HG03135 (cell line): ENCODE measurements around the gene DEAF1.
A peak's percentile ranks its signal among the peaks of the same experiment; 100 is the strongest.
"Not testable (repeated sequence)": the region's sequence is repeated elsewhere in the genome, so short reads cannot be mapped to it uniquely, and the experiment has no call there.

Experiments used
- ATAC-seq: cut with Tn5 transposase; IDR thresholded peaks from one replicate; pipeline ENCODE4 v1.9.1; 2021; ENCODE audit warnings: mild to moderate bottlenecking, moderate library complexity; ENCODE audit not compliant: unreplicated experiment

Gene DEAF1

DNA sequence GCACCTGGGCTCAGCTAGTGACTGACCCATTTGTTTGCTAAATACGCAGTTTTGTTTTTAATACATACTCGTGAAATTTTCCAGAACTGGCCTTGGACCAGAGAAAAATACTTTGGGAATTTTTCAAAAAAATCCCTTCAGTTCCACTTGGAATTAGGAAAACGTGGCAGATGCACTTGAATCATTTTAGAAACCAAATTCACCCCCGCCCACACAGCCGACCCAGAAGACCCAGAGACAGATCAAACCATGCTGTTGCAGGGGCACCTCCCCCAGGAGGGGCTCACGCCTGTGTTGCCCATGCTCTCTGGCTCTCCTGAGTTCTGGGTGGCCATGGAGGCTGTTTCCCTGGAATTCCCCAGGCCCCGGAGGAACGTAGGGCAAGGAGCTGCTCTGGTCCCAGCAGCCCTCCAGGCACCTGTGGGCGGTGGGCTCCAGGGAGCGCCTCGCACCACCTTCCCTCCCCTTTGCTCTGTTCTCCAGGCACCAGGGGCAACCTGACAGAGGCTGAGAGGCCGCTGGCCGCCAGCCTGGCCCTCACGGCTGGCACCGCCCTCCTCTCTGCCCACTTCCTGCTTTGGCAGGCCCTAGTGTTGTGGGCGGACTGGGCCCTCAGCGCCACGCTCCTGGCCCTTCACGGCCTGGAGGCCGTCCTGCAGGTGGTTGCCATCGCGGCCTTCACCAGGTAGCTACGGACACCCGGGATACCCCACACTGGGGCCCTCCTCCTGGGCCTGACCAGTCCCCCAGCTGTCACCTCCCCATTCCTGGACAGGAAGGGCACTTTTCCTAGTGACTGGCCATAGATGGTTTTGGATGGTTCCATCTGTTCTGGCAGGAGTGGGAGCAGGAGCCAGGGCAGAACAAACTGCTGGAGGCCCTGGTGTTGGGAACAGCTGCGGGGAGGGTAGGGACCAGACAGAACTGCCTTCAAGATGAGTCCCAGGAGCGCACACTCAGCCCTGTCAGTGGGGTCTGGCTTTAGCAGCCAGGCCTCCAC lies 7.7 kb upstream of the DEAF1 start:
- no peak for ATAC-seq

DNA sequence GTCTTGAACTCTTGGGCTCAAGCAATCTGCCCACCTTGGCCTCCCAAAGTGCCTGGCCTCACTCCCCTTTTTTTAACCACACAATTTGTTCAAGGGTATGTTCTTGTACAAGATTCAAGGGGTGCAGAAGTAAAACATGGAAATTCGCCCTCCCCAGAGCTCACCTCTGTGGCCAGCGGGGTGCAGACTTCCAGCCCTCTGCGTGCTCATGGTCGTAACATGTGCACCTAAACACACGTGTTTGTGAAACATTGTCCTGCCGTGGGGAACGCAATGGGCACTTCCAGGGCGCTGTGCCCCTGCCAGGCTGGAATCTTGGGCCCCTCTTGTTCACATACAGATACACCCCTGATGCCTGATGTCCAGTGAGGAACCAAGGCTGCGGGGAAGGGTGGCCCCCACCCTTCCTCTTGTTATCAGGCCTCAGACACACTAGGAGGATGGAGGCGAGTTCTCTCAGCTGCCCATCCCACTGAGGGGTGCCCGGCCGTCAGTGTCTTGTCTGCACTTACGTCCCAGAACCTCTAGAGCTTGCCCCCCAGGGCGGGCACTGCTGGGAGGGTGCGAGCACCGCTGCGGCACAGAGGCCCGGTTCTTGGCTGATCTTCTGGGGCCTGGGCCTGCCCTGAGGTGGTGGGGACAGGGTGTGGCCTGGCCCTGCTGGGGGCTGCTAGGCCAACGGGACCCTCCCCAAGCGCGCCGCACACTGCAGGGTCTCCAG lies 6.9 kb upstream of the DEAF1 start:
- ATAC-seq: no peak

DNA sequence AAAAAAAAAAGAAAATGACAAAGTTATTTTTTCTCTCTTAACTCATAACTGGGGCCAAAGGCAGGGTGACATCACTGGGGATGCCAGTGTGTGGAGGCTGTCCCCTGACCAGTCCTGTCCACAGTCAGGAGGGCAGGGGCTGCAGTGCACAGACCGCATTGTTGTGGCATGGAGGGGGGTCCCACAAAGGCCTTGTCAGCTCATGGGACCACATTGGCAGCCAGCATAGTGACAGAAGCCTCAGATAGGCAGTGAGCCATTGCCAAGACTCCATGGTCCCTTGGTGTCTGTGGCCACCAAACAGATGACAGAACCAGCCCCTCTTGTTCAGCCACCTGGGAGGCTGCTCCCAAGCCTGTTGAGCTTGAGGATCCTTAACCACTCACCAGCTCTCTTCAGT lies 4.7 kb upstream of the DEAF1 start:
- ATAC-seq: no peak

DNA sequence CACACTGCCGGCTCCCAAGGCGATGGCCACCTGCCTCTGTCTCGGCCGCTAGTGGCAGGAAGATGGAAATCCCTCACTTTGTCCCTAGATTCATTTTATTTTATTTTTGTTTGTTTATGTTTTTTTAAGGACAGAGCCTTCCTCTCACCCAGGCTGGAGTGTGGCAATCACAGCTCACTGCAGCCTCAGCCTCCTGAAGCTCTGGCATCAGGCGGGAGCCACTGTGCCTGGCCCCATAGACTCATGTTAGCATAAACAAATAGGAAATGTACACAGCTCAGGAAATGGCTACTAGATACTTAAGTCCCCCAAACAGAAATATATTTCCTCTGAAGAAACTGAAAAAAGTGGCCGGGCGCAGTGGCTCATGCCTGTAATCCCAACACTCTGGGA lies 4.1 kb upstream of the DEAF1 start:
- ATAC-seq: no peak

DNA sequence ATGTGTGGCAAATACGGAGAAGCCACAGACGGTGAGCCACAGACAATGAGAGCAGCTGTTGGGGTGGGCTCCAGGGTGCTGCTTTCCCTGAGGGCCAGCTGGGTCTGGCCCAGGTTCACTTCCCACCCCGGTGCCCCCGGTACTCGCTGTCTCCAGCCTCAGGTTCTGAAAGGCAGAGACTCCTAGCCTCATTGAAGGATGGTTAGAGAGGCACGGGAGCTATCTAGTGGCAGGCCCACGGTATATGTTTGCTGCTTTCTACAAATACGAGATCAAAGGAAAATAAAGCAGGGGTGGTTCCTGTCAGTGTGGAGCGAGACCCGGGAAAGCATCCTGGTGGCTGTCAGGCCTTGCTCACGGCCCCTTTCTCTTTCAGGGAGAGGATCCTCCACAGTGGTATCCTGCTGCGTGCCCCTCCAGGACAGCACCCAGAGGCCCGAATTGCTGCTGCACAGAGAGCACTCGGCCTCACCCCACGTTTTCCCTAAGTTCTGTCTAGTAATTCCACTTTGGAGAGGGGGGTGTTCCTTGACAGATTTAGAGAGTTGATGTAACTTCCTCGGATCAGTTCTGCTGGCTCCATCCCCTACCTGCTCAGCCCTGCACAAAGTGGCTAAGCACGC lies 3.6 kb upstream of the DEAF1 start:
- no peak for ATAC-seq

DNA sequence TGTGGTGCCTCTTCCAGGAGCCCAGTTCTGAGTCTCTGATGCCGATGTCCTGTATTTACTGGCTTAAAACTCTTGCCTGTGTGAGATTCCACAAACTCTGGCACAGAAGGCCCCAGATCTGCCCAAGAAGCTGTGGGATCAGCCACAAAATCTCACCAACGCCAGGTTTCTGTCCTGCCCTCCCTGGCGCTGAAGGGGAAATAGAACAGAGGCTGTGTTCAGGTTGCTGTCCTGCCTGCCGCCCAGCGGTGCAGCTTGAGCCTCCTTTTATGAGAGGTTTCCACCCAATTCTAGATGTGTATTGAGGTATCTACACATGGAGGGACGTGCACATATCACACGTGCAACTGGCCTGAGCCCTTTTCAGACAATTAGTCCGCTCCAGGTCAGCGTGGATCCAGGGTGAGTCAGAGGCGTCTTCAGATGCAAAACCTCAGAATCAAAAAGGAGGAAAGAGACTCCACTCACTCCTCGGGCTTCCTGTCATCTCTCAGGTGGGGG lies 2.8 kb upstream of the DEAF1 start:
- no peak for ATAC-seq

DNA sequence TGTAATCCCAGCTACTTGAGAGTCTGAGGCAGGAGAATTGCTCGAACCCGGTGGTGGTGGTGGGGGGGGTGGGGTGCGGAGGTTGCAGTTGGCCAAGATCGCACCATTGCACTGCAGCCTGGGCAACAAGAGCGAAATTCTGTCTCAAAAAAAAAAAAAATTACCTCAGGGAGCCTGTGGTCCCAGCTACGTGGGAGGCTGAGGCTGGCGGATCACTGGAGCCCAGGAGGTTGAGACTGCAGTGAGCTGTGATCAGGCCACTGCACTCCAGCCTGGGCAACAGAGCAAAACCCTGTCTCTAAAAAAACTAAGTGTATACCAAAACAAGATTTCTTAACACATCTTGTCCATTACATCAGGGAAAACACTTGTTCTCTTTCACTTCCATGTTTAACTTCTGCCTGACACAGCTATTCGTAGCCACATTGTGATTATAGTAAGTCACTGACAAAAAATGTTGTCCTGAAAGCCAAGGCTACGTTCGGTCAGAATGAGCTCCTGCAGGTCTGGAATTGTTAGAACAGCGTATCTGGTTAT lies 2.0 kb upstream of the DEAF1 start:
- ATAC-seq: no peak

DNA sequence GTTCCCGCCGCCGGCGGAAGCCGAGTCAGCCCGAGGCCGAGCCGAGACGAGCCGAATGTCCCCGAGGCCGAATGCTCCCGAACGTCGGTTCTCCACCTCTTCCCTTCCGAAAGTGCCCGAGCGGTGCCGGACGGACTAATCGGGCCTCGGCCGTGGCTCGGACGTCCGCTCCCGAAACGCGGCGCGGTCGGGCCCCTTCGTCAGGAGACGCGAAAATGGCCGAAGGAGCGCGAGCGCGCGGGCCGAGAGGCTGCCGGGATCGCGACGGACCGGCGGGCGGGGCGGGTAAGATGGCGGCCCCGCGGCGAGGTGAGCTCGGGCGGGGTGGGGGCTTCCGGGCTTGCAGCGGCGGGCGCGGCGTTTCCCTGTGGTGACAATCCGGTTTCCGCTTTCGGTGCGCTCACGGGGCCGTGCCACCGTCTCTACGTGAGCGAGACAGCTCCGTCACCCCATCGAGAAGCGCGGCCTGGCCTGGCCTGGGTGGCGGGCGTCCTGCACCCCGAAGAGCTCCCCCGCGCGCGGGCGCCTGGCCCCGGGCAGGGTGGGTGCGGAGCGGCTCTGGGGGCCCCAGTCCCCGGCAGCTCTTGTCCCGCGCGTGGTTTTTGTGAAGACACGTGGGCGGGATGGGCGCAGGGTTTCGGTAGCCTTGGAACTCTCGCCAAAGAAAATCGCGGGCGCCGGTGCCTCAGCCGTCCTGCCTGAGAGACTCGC lies 671 bp upstream of the DEAF1 start, which contains the start of gene TMEM80:
TMEM80 (plus strand) TSS at position 279 of the 711 bp plus-strand sequence; CDS start at position 291, 12 bp downstream.
- ATAC-seq: peak; percentile 66

DNA sequence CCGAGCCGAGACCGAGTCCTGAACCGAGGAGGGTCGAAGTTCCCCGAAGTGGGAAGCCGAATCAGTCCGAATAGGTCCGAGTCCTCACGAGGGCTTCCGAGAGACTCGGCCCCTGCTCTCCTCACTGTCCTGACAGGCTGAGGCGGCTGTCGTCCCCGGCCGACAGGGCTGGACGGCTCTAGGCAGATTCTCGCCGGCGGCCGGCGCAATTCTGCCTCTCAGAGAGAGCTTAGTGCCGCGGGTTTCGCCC lies 191 bp upstream of the DEAF1 start:
- no peak for ATAC-seq

DNA sequence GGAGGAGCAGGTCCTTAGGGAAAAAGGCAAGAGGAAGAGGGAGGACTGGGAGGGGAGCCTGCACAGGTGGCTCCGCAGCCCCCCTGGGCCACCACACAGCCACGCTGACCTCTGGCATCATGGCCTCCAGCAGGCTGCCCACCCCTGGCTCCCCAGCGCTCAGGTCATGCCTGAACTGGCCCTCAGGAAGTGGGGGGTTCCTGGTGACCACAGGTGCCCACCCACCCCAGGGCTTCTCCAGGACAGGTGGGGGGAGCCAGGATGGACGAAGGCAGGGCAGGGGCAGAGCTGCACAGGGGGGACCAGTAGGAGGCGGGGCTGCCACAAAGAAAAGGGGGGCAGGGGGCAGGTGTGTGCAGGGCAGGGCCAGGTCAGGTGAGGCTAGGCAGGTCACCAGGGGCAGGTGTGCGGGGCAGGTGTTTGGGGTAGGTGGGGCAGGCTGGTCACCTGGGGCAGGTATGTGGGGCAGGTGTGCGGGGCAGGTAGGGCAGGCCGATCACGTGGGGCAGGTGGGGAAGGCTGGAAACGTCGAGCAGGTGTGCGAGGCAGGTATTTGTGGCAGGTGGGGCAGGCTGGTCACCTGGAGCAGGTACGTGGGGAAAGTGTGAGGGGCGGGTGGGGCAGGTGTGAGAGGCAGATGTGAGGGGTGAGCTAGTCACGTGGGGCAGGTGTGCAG lies 997 bp downstream of the DEAF1 start:
- no peak for ATAC-seq

DNA sequence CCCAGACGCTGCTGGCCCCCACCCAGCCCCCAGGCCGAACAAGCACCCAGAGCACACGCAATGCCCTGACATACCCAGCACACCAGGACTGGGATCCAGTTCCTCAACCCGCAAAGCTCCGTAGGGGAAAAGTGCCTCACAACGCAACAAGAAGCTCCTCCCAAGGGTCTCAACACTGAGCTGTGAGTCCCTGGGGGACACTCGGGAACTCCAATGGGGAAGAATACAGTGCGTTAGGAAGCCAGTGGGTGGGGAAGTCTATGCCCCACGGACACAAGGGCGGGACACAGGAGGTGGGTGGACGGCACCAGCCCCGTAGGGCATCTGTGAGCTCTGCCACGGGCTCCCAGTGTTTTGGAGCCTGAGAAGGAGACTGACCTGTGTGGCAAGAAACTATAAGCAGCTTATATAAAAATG lies 1.6 kb downstream of the DEAF1 start:
- ATAC-seq: no peak

DNA sequence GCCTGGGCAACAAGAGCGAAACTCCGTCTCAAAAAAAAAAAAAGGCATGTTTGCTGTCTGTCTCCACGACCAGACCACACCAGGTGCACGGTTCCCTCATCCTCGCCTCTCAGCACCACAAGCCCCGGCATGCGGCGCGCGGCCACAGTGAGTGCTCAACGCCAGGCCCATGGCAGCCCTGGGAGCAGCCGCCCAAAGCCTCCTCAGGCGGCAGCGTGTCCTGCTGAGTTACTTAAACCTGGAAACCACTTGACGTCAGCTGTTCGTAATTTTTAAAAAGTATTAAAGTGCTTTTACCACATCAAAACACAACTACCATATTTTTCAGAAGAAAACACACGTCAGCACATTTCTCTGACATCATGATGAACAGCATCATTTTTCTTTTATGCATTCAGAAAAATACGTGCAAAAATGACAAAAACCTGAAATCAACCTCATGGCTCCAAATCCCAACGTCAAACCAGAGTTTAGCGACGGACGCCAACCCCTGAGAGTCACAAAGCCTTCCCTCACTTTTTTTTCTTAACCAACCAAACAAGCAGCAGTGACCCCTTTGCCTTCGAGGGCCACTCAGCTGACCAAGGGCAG lies 2.1 kb downstream of the DEAF1 start:
- no peak for ATAC-seq

DNA sequence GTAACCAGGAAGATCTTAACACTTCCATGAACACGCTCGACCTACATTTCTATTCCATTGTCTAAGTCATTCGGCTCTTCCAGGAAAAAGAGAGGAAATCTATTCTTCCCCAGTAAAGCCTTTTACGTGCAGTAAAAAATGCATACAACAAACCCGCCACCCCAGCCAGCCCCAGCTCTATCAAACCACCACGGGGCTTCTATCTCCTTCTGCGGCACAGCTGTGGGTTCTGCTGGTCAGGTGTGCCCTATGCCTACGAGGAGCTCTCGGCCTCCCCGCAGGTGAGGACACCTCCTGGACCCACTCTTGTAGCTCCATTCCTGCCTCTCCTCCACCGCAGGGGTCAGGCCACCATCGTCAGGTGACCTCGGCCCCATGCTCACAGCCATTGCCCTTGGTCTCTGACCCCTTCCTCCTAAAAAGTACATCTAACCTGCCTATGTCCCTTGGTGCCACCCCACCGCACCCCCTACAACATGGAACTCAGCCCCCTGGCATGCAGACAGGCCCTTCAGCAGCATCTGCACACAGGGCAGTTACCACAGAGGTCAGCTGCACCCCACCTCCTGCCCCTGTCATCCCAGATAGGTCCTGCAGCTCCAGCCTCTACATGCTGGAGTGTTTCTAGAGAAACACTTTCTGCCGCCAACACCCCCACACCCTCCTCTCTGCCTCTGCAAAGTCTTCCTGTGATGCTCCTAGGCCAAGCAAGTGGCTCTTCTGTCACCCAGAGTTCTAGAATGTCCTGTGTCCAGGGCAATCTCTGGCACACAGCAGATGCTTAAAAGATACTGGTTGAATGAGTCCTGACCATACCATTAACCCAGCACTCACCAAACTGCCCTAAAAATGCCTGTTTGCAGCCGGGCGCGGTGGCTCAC lies 3.1 kb downstream of the DEAF1 start:
- ATAC-seq: no peak

DNA sequence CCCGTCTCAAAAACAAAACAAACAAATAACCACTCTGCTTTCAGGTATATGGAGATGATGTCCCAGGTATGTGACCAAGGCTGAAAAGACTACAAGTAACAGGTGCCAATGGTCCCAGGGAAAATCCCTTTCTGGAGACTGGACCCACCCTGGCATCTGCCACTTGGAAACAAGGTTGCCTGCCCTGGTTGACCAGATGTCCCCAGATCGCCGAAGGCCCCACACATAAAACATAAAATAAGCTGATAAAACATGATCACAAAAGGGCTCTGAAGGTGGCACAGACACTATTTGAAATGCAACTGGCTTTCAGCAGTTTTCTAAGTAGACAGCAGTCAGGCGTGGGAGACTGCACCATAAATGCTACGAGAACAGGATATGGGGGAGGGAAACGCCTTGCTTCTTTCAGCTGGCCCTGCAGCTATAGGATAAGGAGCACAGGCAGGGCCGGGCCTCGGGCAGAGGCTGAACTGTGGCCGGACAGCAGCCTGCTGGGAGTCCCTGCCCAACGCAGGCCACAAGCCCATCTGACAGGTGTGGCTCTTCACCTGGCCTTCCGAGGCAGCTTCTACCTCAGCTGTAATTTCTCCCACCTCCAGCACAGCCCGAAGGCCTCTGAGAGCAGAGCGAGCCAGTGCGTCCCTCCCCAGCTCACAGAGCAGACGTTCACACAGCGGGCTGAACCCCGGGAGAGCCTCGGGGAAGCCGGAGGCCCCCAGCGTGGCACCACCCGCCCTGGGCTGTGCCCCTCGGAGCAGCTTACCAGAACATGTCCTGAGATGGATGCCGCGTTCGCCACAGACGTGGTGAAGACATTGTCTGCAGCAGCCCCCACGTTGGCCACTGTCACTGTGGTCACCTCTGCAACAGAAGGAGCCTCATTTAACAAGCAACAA lies 4.0 kb downstream of the DEAF1 start:
- no peak for ATAC-seq

DNA sequence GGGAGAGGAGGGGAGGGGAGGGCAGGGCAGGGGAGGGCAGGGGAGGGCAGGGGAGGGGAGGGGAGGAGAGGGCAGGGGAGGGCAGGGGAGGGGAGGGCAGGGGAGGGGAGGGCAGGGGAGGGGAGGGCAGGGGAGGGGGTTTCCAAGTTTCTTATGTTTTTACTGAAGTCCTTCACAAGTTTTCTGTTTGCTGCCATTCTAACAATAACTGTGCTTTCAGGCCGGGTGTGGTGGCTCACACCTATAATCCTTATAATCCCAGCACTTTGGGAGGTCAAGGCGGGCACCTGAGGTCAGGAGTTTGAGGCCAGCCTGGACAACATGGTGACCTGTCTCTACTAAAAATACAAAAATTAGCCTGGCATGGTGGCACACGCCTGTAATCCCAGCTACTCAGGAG lies 4.8 kb downstream of the DEAF1 start:
- not testable (repeated sequence) for ATAC-seq

DNA sequence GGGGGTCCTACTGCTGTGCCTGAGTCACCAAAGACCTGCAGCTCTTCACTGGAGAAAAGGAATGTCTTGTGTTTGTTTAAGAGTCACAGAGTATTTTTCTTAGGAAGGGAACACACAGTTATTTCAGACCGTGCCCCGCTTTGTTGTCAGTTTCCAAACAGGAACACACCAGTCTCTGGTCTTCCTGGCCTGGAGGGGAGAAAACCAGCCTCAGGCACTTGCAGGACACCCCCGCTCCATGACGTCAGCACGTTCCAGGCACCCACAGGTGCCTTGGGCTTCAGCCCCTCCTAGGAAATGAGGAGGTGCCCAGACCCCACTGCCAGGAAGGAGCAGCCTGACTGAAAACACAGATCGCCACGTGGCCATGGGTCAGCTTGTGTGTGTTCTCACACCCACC lies 5.4 kb downstream of the DEAF1 start:
- ATAC-seq: no peak

DNA sequence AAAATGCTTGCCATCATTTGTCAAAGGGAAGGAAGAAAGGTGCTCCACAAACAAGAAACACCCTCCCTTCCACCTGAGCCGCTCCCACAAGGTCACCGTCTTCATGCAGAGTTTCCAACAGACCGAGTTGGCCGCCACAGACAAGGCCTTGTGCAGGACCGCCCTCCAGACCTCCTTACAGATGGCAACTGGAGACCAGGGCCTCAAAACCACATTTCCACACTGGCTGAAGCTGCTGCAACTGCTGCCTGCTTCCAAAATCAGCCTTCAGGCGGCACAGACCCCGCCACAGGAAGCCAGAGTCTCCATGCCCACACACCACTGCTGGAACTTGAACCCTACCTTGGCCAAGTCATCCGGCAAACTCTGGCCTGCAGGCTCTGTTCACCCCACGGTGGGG lies 6.3 kb downstream of the DEAF1 start:
- no peak for ATAC-seq

DNA sequence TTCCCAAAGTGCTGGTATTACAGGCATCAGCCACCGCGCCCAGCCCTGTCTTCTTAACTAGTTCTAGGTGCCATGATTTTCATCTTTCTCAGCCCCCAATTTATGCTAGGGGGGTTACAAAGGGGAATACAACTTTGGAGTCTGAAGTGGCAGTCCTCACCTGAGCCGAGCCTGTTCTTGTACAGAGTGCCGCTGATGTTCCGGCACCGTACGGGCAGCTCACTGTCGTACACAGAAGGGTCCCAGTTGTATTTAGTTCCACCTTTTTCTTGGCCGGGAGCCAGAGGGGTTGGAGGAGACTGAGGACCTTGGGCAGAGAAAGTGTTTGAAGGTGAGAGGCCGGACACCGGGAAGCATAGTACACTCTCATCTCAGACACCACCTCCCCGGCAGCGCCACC lies 7.3 kb downstream of the DEAF1 start:
- no peak for ATAC-seq
